Measurements from ENCODE around the gene HSPA4. TPM values are rescaled to one million over a fixed set of nuclear protein-coding genes. Genes with fewer than 3 reads are reported as not detected.

HSPA4 gene
- total and polyA plus RNA-seq, 2 of the 13 experiments (the other 11 are each of a cell fraction or from before 2014, with no cell fraction given): 36.6 to 231 TPM

GRCh38 chr5:133051542-133052316 is at the start of gene HSPA4 (continued):
- TF ChIP-seq SRF (IDR thresholded peaks at IDR 0.05; ENCODE audit: low read depth, low read length): no peak
- peak; percentile 58; the same call in 1 of the 2 replicates for TF ChIP-seq ZNF263 (CRISPR knock-in tag; IDR thresholded peaks at IDR 0.05)
- TF ChIP-seq NCOA5 (CRISPR knock-in tag; IDR thresholded peaks at IDR 0.05): no peak
- no peak for TF ChIP-seq ZNF879 (CRISPR knock-in tag; IDR thresholded peaks at IDR 0.05)
- no peak for TF ChIP-seq MAFG (CRISPR knock-in tag; IDR thresholded peaks at IDR 0.05)
- TF ChIP-seq ZSCAN29 (CRISPR knock-in tag; conservative IDR thresholded peaks at IDR 0.05): no peak
- peak; percentile 83; the same call in 1 of the 2 replicates for TF ChIP-seq ARID2 (CRISPR knock-in tag; IDR thresholded peaks at IDR 0.05; ENCODE audit: borderline replicate concordance)
- TF ChIP-seq MEIS1 (CRISPR knock-in tag; IDR thresholded peaks at IDR 0.05; ENCODE audit: borderline replicate concordance): no peak
- 0 out of 2 replicates have a peak, but pooled peaks have one; percentile 13 for TF ChIP-seq MLXIP (CRISPR knock-in tag; IDR thresholded peaks at IDR 0.05; ENCODE audit: borderline replicate concordance)
- TF ChIP-seq RXRB (CRISPR knock-in tag; IDR thresholded peaks at IDR 0.05; ENCODE audit: borderline replicate concordance): no peak
- peak; percentile 64; the same call in 1 of the 2 replicates for TF ChIP-seq KMT2A (CRISPR knock-in tag; IDR thresholded peaks at IDR 0.05)
- TF ChIP-seq MYC (CRISPR knock-in tag; IDR thresholded peaks at IDR 0.05; ENCODE audit: borderline replicate concordance): no peak; the same call in 1 of the 2 replicates
- no peak for TF ChIP-seq EHMT2 (IDR thresholded peaks at IDR 0.05; ENCODE audit: borderline replicate concordance, low read depth, low read length)
- TF ChIP-seq ZNF639 (CRISPR knock-in tag; conservative IDR thresholded peaks at IDR 0.05): peak; percentile 63; the same call in 1 of the 2 replicates
- TF ChIP-seq AGO1 (IDR thresholded peaks at IDR 0.05; ENCODE audit: low read depth, low read length, poor library complexity, severe bottlenecking): peak; percentile 68
- peak; percentile 67 for TF ChIP-seq ASH2L (IDR thresholded peaks at IDR 0.05; ENCODE audit: insufficient read length, low read depth, low read length)
- TF ChIP-seq SPEN (CRISPR knock-in tag; IDR thresholded peaks at IDR 0.05; ENCODE audit: low read depth): no peak; the same call in 1 of the 2 replicates
- TF ChIP-seq MXI1 (IDR thresholded peaks at IDR 0.05; ENCODE audit: borderline replicate concordance, low read depth, low read length): peak; percentile 23; the same call in 1 of the 3 replicates
- TF ChIP-seq FOSL2 (CRISPR knock-in tag; IDR thresholded peaks at IDR 0.05): no peak; the same call in 1 of the 2 replicates
- TF ChIP-seq MIXL1 (CRISPR knock-in tag; IDR thresholded peaks at IDR 0.05): no peak
- TF ChIP-seq ZMYM2 (CRISPR knock-in tag; IDR thresholded peaks at IDR 0.05): no peak
- TF ChIP-seq PHF8 (CRISPR knock-in tag; IDR thresholded peaks at IDR 0.05): peak; percentile 79
- TF ChIP-seq FOXA1 (IDR thresholded peaks at IDR 0.05): no peak
- no peak for TF ChIP-seq FOXA1 (CRISPR knock-in tag; IDR thresholded peaks at IDR 0.05)
- no peak for TF ChIP-seq GMEB2 (CRISPR knock-in tag; IDR thresholded peaks at IDR 0.05; ENCODE audit: low read depth)
- peak; percentile 88; the same call in 1 of the 2 replicates for TF ChIP-seq ZNF350 (CRISPR knock-in tag; IDR thresholded peaks at IDR 0.05; ENCODE audit: borderline replicate concordance, low read depth)
